GM23338 (cell line): ENCODE measurements around the gene PPP4C. TPM values are rescaled to one million over a fixed set of nuclear protein-coding genes. Genes with fewer than 3 reads are reported as not detected.

Experiments
- ATAC-seq: fragments of 200-7000 bp; cut with Tn5 transposase; 3 replicates; pipeline ENCODE4 v1.9.1; 2020
- DNase-seq: peaks from one replicate; pipeline ENCODE4 v3.0.0-alpha.2; 2015; ENCODE audit warnings: low spot score
- H2AFZ ChIP-seq: fragments of 200-600 bp; sonication (generic); 2 replicates; pipeline ENCODE4 v1.8.0; 2016; ENCODE audit warnings: antibody characterized with exemption, mild to moderate bottlenecking, moderate library complexity
- H3F3A ChIP-seq: fragments of 200-600 bp; sonication (generic); replicated peaks from 2 replicates; pipeline ENCODE4 v1.8.0; 2017; ENCODE audit warnings: antibody characterized with exemption, mixed run types, low read depth
- H3K27ac ChIP-seq: fragments of 200-600 bp; sonication (generic); 2 replicates; pipeline ENCODE4 v1.6.1; 2016; ENCODE audit warnings: low read depth
- H3K27me3 ChIP-seq: fragments of 200-600 bp; sonication (generic); 2 replicates; pipeline ENCODE4 v1.8.0; 2016; ENCODE audit warnings: mild to moderate bottlenecking, mixed run types, moderate library complexity; ENCODE audit not compliant: insufficient read depth
- H3K36me3 ChIP-seq: fragments of 200-600 bp; sonication (generic); 2 replicates; pipeline ENCODE4 v1.8.0; 2016; ENCODE audit warnings: mild to moderate bottlenecking; ENCODE audit not compliant: insufficient read depth
- H3K4me1 ChIP-seq: fragments of 200-600 bp; sonication (generic); 2 replicates; pipeline ENCODE4 v1.8.0; 2016; ENCODE audit warnings: mild to moderate bottlenecking, moderate library complexity; ENCODE audit not compliant: insufficient read depth
- H3K4me2 ChIP-seq: fragments of 200-600 bp; sonication (generic); 2 replicates; pipeline ENCODE4 v1.7.1; 2017; ENCODE audit warnings: mixed run types
- H3K4me3 ChIP-seq: fragments of 200-600 bp; sonication (generic); 2 replicates; pipeline ENCODE4 v1.6.1; 2016; ENCODE audit warnings: mixed run types
- H3K79me2 ChIP-seq: fragments of 200-600 bp; sonication (generic); replicated peaks from 2 replicates; pipeline ENCODE4 v1.8.0; 2017; ENCODE audit warnings: mild to moderate bottlenecking; ENCODE audit not compliant: insufficient read depth
- H3K9me2 ChIP-seq: fragments of 200-600 bp; sonication (generic); 2 replicates; pipeline ENCODE4 v1.8.0; 2017; ENCODE audit not compliant: insufficient read depth
- H4K20me1 ChIP-seq: fragments of 200-600 bp; sonication (generic); replicated peaks from 2 replicates; pipeline ENCODE4 v1.8.0; 2017; ENCODE audit warnings: mild to moderate bottlenecking; ENCODE audit not compliant: insufficient read depth
- H3K27ac Mint-ChIP-seq: 2 replicates; pipeline ENCODE4 v1.8.0; 2020; ENCODE audit warnings: inconsistent platforms, mild to moderate bottlenecking, moderate library complexity, mixed read lengths
- H3K27me3 Mint-ChIP-seq: 3 replicates; pipeline ENCODE4 v1.8.0; 2022; ENCODE audit warnings: low read depth, mild to moderate bottlenecking, moderate library complexity, mixed read lengths, inconsistent platforms; ENCODE audit not compliant: insufficient read depth, poor library complexity
- H3K36me3 Mint-ChIP-seq: 3 replicates; pipeline ENCODE4 v1.8.0; 2021; ENCODE audit warnings: low read depth, mild to moderate bottlenecking, inconsistent platforms, moderate library complexity, mixed read lengths
- H3K4me1 Mint-ChIP-seq: 3 replicates; pipeline ENCODE4 v1.8.0; 2020; ENCODE audit warnings: mild to moderate bottlenecking, inconsistent platforms, mixed read lengths
- H3K4me3 Mint-ChIP-seq: 3 replicates; pipeline ENCODE4 v1.8.0; 2021; ENCODE audit warnings: moderate library complexity, mild to moderate bottlenecking, inconsistent platforms, mixed read lengths
- H3K9me3 Mint-ChIP-seq: 3 replicates; pipeline ENCODE4 v1.8.0; 2020; ENCODE audit warnings: moderate library complexity, mild to moderate bottlenecking, inconsistent platforms, mixed read lengths
- EZH2 ChIP-seq: fragments of 200-600 bp; sonication (generic); IDR thresholded peaks from one replicate; pipeline ENCODE4 v1.8.0; 2017; ENCODE audit warnings: antibody characterized with exemption, mild to moderate bottlenecking, low read depth; ENCODE audit not compliant: unreplicated experiment
- EZH2phosphoT487 ChIP-seq: fragments of 200-600 bp; sonication (generic); IDR thresholded peaks from one replicate; pipeline ENCODE4 v1.8.1; 2018; ENCODE audit warnings: antibody characterized with exemption; ENCODE audit not compliant: unreplicated experiment
- STAT1 ChIP-seq: IDR thresholded peaks from one replicate; pipeline ENCODE4 v1.6.1; 2016; ENCODE audit warnings: antibody characterized with exemption; ENCODE audit not compliant: unreplicated experiment
- polyA plus RNA-seq: library from polyadenylated mRNA; unstranded; fragments of >200 nt; fragmentation: Nextera tagmentation; extraction: Ambion mirVana; gene quantifications from 2 replicates; pipeline ENCODE4 v1.2.1, GENCODE V29; 2016
- total RNA-seq: library from RNA; depleted of rRNA; stranded (reverse); fragments of >200 nt; shearing (Covaris generic); gene quantifications from 2 replicates; pipeline ENCODE4 v1.2.3, GENCODE V29; 2014
- TF ChIP-seq, protein P1 (sequence below): IDR thresholded peaks from 2 replicates; pipeline ENCODE4 v1.6.1; 2016; ENCODE audit warnings: antibody characterized with exemption
- TF ChIP-seq, protein P2 (sequence below): fragments of 250-450 bp; sonication (Bioruptor Pico); IDR thresholded peaks from 2 replicates; pipeline ENCODE4 v1.5.0; 2020; ENCODE audit warnings: mild to moderate bottlenecking, moderate library complexity

The PPP4C gene
- total and polyA plus RNA-seq, 2 experiments from 2014 or later = 120 to 170 TPM

- TF ChIP-seq, protein P1, sequence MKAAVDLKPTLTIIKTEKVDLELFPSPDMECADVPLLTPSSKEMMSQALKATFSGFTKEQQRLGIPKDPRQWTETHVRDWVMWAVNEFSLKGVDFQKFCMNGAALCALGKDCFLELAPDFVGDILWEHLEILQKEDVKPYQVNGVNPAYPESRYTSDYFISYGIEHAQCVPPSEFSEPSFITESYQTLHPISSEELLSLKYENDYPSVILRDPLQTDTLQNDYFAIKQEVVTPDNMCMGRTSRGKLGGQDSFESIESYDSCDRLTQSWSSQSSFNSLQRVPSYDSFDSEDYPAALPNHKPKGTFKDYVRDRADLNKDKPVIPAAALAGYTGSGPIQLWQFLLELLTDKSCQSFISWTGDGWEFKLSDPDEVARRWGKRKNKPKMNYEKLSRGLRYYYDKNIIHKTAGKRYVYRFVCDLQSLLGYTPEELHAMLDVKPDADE = no peak
- TF ChIP-seq STAT1 = no peak
These were observed 8.8 kb upstream of the PPP4C start (continued) for GRCh38 chr16:30066761-30067583.

- H3K27ac Mint-ChIP-seq = no peak overlapping the region; the same call in 1 of the 2 replicates
- Histone ChIP-seq H3K36me3 (peaks cover 33% of the 10 kb centered on the region), H2AFZ (no peak overlapping the region), H3K4me3 (peak overlapping the region; percentile 97; the same call in 1 of the 2 replicates), H3K4me2 (peak overlapping the region; percentile 99; the same call in 1 of the 2 replicates), H3K79me2 (peaks cover 36% of the 10 kb centered on the region), H4K20me1 (peaks cover 42% of the 10 kb centered on the region), H3K9me2 (no peaks in the 10 kb centered on the region), H3K27ac (peak overlapping the region; percentile 55; the same call in 1 of the 2 replicates), H3K4me1 (peaks cover 11% of the 10 kb centered on the region), H3K27me3 (no peaks in the 10 kb centered on the region), H3F3A (peaks cover 68% of the 10 kb centered on the region)
- peak overlapping the region; percentile 96 for H3K4me3 Mint-ChIP-seq
- H3K4me1 Mint-ChIP-seq = peaks cover 18% of the 10 kb centered on the region
- ATAC-seq (no peak), DNase-seq (no peak)
- TF ChIP-seq EZH2 (no peak), STAT1 (no peak), EZH2phosphoT487 (no peak)
- TF ChIP-seq, protein P2, sequence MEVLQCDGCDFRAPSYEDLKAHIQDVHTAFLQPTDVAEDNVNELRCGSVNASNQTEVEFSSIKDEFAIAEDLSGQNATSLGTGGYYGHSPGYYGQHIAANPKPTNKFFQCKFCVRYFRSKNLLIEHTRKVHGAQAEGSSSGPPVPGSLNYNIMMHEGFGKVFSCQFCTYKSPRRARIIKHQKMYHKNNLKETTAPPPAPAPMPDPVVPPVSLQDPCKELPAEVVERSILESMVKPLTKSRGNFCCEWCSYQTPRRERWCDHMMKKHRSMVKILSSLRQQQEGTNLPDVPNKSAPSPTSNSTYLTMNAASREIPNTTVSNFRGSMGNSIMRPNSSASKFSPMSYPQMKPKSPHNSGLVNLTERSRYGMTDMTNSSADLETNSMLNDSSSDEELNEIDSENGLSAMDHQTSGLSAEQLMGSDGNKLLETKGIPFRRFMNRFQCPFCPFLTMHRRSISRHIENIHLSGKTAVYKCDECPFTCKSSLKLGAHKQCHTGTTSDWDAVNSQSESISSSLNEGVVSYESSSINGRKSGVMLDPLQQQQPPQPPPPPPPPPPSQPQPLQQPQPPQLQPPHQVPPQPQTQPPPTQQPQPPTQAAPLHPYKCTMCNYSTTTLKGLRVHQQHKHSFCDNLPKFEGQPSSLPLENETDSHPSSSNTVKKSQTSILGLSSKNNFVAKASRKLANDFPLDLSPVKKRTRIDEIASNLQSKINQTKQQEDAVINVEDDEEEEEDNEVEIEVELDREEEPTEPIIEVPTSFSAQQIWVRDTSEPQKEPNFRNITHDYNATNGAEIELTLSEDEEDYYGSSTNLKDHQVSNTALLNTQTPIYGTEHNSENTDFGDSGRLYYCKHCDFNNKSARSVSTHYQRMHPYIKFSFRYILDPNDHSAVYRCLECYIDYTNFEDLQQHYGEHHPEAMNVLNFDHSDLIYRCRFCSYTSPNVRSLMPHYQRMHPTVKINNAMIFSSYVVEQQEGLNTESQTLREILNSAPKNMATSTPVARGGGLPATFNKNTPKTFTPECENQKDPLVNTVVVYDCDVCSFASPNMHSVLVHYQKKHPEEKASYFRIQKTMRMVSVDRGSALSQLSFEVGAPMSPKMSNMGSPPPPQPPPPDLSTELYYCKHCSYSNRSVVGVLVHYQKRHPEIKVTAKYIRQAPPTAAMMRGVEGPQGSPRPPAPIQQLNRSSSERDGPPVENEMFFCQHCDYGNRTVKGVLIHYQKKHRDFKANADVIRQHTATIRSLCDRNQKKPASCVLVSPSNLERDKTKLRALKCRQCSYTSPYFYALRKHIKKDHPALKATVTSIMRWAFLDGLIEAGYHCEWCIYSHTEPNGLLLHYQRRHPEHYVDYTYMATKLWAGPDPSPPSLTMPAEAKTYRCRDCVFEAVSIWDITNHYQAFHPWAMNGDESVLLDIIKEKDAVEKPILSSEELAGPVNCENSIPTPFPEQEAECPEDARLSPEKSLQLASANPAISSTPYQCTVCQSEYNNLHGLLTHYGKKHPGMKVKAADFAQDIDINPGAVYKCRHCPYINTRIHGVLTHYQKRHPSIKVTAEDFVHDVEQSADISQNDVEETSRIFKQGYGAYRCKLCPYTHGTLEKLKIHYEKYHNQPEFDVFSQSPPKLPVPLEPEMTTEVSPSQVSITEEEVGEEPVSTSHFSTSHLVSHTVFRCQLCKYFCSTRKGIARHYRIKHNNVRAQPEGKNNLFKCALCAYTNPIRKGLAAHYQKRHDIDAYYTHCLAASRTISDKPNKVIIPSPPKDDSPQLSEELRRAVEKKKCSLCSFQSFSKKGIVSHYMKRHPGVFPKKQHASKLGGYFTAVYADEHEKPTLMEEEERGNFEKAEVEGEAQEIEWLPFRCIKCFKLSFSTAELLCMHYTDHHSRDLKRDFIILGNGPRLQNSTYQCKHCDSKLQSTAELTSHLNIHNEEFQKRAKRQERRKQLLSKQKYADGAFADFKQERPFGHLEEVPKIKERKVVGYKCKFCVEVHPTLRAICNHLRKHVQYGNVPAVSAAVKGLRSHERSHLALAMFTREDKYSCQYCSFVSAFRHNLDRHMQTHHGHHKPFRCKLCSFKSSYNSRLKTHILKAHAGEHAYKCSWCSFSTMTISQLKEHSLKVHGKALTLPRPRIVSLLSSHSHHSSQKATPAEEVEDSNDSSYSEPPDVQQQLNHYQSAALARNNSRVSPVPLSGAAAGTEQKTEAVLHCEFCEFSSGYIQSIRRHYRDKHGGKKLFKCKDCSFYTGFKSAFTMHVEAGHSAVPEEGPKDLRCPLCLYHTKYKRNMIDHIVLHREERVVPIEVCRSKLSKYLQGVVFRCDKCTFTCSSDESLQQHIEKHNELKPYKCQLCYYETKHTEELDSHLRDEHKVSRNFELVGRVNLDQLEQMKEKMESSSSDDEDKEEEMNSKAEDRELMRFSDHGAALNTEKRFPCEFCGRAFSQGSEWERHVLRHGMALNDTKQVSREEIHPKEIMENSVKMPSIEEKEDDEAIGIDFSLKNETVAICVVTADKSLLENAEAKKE (CRISPR knock-in tag) = no peak
- H3K36me3 Mint-ChIP-seq = peaks cover 62% of the 10 kb centered on the region
- H3K9me3 Mint-ChIP-seq = no peaks in the 10 kb centered on the region
- peaks cover 23% of the 10 kb centered on the region for H3K27me3 Mint-ChIP-seq
These were observed 8.2 kb upstream of the PPP4C start for GRCh38 chr16:30067584-30067916.
